ENCODE data around the gene GCNT4. TPM values are rescaled to one million over a fixed set of nuclear protein-coding genes. Genes with fewer than 3 reads are reported as not detected.
"Not testable (repeated sequence)": the region's sequence is repeated elsewhere in the genome, so short reads cannot be mapped to it uniquely, and the experiment has no call there.

Gene GCNT4
- polyA plus RNA-seq, 1 of the 3 experiments (the other 2 are of a cell fraction) = 0.02 TPM

DNA sequence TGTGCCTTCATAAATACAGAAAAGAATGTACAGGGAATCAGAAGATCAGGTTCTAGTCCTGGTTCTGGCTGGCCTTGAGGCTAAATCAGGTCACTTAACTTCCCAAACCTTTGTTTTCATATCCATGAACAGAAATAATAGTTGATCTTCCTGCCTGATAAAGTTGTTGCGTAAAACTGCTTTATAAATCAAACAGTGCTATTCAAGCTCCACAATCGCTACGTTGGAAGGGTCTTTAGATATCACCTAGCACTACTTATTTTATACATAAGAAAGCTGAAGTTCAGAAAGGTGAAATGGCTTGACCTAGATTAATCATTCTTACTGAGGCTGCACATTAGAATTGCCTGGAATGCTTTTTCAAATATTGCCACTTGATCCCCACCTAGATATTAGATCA is 36.3 kb upstream of the GCNT4 start (continued):
- no peak for TF ChIP-seq POLR2AphosphoS5 (IDR thresholded peaks at IDR 0.05; ENCODE audit: low read depth, low read length)

DNA sequence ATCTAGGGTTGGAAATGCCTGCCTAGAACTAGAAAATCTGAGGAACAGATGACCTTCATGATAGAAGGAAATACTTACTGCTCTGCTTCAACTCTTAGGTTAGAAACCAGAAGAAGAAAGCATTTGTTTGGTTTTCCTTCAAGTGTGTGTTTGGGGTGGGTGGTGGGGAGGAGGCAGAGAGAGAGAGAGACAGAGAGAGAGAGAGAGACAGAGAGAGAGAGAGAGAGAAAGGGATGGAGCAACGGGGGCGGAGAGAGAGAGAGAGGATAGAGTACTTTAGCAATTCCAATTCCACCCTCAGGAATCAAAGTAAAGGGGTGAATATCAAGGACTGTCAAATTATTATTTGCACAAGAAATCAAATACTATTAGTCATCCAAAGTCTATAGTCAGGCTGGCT is 29.2 kb upstream of the GCNT4 start:
- WGBS (ENCODE audit: low lambda C conversion rate) = 83% methylated on average over 2 of the region's 2 CpGs
- ChIA-PET POLR2A (no interaction called here), CTCF (no interaction called here)
- Histone ChIP-seq H3K9ac (no peak overlapping the region), H3K36me3 (replicated peaks in 1 of 2; ENCODE audit: control insufficient read depth in 1 of 2, insufficient read depth in 2 of 2, low read length in 1 of 2) (no peaks in the 10 kb centered on the region), H3K4me1 (ENCODE audit: control insufficient read depth in 1 of 2, insufficient read depth in 2 of 2, low read depth in 1 of 2, low read length in 1 of 2) (no peaks in the 10 kb centered on the region), H4K20me1 (ENCODE audit: insufficient read depth) (no peaks in the 10 kb centered on the region), H2AFZ (ENCODE audit: low read depth) (no peak overlapping the region), H3K9me2 (no peaks in the 10 kb centered on the region), H3K79me2 (ENCODE audit: insufficient read depth) (no peaks in the 10 kb centered on the region), H3K27ac (ENCODE audit: low read depth in 2 of 2, low read length in 1 of 2) (no peak overlapping the region), H3K9me3 (no peaks in the 10 kb centered on the region), H3K27me3 (ENCODE audit: insufficient read depth) (no peaks in the 10 kb centered on the region), H3K4me2 (no peak overlapping the region), H3K4me3 (ENCODE audit: low read depth in 2 of 2, low read length in 1 of 2) (no peak overlapping the region), H3F3A (replicated peaks; ENCODE audit: insufficient read depth) (no peaks in the 10 kb centered on the region)
- DNase-seq = no peak
- TF ChIP-seq TCF12 (IDR thresholded peaks at IDR 0.05) = no peak
- no peak for TF ChIP-seq ZBTB33 (IDR thresholded peaks at IDR 0.05; ENCODE audit: borderline replicate concordance, low read depth)
- TF ChIP-seq GATA2 (CRISPR knock-in tag; IDR thresholded peaks at IDR 0.05) = no peak
- TF ChIP-seq YY1 (IDR thresholded peaks at IDR 0.05; ENCODE audit: low read depth) = no peak
- TF ChIP-seq USF2 (IDR thresholded peaks at IDR 0.05; ENCODE audit: borderline replicate concordance, low read depth, low read length) = no peak
- no peak for TF ChIP-seq CHD2 (IDR thresholded peaks at IDR 0.05; ENCODE audit: low read length, partially characterized antibody)
- TF ChIP-seq, protein P1, sequence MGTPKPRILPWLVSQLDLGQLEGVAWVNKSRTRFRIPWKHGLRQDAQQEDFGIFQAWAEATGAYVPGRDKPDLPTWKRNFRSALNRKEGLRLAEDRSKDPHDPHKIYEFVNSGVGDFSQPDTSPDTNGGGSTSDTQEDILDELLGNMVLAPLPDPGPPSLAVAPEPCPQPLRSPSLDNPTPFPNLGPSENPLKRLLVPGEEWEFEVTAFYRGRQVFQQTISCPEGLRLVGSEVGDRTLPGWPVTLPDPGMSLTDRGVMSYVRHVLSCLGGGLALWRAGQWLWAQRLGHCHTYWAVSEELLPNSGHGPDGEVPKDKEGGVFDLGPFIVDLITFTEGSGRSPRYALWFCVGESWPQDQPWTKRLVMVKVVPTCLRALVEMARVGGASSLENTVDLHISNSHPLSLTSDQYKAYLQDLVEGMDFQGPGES (IDR thresholded peaks at IDR 0.05; ENCODE audit: low read depth, low read length) = no peak
- TF ChIP-seq TAF1 (IDR thresholded peaks at IDR 0.05; ENCODE audit: borderline replicate concordance, low read depth, low read length) = no peak
- TF ChIP-seq SMC3 (IDR thresholded peaks at IDR 0.05; ENCODE audit: low read depth, low read length) = no peak
- TF ChIP-seq USF1 (IDR thresholded peaks at IDR 0.05; ENCODE audit: borderline replicate concordance, low read depth) = no peak
- no peak for TF ChIP-seq JUND (IDR thresholded peaks at IDR 0.05)
- no peak for TF ChIP-seq TEAD4 (IDR thresholded peaks at IDR 0.05; ENCODE audit: borderline replicate concordance, insufficient read depth)
- no peak for TF ChIP-seq EP300 (IDR thresholded peaks at IDR 0.05; ENCODE audit: borderline replicate concordance in 1 of 2, low read depth in 1 of 2, low read length in 1 of 2)
- no peak for TF ChIP-seq MEF2A (IDR thresholded peaks at IDR 0.05; ENCODE audit: borderline replicate concordance, low read depth)

DNA sequence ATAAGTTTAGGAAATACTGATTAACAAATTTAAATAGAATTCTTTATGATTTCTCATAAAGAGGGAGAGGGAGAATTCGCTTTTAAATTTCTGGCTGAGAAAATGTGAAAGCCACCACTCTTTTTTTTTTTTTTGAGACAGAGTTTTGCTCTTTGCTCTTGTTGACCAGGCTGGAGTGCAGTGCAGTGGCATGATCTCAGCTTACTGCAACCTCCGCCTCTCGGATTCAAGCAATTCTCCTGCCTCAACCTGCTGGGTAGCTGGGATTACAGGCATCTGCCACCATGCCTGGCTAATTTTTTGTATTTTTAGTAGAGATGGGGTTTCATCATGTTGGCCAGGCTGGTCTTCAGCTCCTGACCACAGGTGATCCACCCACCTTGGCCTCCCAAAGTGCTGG is 27.0 kb upstream of the GCNT4 start:
- H3K79me2 ChIP-seq (ENCODE audit: insufficient read depth); H3F3A ChIP-seq (replicated peaks; ENCODE audit: insufficient read depth); DNase-seq; H3K9ac ChIP-seq; H2AFZ ChIP-seq (ENCODE audit: low read depth); H3K9me3 ChIP-seq; H3K27me3 ChIP-seq (ENCODE audit: insufficient read depth); CTCF ChIA-PET; H3K9me2 ChIP-seq; POLR2A ChIA-PET; H3K27ac ChIP-seq (ENCODE audit: low read depth in 2 of 2, low read length in 1 of 2); H3K4me1 ChIP-seq (ENCODE audit: control insufficient read depth in 1 of 2, insufficient read depth in 2 of 2, low read depth in 1 of 2, low read length in 1 of 2); H3K36me3 ChIP-seq (replicated peaks in 1 of 2; ENCODE audit: control insufficient read depth in 1 of 2, insufficient read depth in 2 of 2, low read length in 1 of 2); H3K4me2 ChIP-seq; H4K20me1 ChIP-seq (ENCODE audit: insufficient read depth); H3K4me3 ChIP-seq (ENCODE audit: low read depth in 2 of 2, low read length in 1 of 2): not testable (repeated sequence)
- WGBS (ENCODE audit: low lambda C conversion rate) = 67% methylated on average over 3 of the region's 3 CpGs
